UCSD-AML1 (cell line): ENCODE results near the gene BAHCC1.
"Not testable (repeated sequence)": the region's sequence is repeated elsewhere in the genome, so short reads cannot be mapped to it uniquely, and the experiment has no call there.

Source experiments
- DNase-seq: peaks from one replicate; lab custom pipeline; 2025; ENCODE audit not compliant: unreplicated experiment; lab: John Stamatoyannopoulos, UW

Gene BAHCC1

DNA sequence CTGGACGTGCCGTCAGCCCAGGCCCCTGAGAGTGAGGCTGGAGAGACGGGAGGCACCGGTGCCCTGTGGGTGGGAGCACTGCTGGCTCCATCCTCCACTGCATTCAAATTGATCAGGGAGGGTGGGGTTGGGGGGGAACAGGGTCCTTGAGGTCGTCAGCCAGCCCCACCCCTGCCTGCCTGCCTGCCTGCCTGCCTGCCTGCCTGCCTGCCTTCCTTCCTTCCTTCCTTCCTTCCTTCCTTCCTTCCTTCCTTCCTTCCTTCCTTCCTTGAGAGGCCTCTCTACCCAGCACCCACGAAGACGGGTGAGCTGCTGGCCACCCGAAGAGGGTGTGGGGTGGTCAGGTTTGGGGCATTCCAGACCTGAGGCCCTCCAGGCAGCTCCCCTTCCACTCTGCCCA, 16.0 kb downstream of the BAHCC1 start:
- no peak for DNase-seq

DNA sequence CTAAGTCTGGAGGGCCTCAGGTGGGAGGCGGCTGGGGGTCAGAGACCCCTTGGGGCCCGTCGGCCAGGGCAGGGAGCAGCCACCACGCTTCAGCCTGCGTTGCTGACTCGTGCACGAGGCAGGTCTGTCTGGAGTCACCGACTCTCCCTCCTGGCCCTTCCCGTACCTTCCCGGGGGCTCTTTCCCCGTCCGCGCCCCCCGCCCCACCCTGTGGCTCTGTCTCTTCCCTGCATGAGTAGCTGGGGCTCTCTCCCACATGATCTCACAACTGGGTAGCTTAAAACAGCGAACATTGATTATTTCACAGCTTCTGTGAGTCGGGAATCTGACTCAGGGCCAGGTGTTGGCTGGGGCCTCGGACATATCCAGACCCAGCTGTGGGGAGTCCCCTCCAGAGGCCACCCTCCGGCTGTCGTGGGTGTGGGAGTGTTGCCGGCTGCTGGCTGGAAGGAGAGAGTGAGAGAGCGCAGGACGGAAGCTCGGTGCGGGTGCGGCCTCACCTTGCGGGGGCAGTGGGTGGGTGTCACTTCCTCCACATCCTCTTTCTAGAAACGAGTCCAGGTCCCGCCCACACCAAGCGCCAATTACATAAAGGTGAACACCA, 17.3 kb downstream of the BAHCC1 start:
- DNase-seq = peak; percentile 76

DNA sequence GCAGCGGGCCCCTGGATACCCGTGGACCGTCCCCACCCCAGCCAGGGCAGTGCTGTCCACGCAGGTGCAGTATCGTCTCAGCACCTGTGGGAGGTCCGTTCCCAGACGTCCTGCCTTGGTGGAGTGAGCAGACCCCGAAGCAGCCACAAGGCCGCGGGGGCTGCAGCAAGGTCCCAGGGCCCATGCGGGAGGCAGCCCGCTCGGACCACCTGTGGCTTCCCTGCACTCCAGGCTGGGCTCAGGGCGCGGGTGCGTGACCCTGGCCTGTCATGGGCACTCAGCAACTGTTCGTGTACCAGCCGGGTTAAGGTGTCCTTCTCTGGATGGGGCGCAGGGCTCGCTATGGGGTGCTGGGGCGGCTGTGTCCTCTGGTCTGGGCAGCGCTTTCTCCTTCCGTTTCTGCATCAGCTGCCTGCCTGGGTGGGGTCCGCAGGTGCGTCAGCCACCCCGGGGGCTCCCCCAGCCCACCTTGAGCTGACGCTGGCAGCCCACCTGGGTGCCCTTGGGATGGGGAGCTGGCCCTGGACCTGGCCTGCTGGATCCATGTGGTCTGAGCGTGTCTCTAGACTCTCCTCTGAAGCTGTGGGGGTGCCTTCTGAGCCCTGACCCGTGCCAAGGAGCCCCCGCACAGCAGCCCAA, 18.4 kb downstream of the BAHCC1 start:
- no peak for DNase-seq

DNA sequence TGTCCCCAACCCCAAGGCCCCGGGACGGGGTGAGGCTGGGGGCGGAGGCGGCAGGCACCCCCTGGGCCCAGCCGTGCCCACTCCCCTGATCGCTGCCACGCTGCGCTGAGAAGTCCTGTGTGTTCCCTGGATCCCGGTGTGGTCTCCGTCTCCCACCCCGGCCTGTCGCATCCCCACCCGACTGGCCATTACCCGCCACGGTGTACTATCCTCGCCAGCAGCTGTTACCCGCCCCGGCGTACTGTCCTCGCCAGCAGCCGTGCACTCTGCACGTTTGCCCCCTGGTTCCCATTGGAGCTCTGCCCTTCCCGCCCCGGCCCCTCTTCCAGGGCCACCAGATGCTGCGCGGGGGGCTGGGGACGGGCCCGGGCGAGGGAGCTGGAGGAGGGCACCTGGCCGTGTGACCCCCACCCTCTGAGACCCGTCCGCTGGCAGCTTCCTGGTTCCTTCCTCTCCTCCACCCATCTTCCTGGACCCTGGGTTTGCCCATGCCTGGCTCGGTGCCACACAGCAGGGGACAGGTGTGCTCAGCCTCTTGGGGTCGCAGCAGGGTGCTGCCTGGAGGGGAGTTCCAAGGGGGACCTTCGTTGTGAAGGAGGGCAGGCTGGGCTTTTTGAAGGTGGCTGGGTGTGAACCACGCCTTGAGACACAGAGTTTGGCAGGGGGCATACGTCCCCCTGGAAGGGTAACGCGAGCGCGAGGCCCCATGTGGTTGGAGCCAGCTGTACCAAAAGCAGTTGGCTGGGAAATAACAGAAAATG, 19.7 kb downstream of the BAHCC1 start:
- DNase-seq = no peak

DNA sequence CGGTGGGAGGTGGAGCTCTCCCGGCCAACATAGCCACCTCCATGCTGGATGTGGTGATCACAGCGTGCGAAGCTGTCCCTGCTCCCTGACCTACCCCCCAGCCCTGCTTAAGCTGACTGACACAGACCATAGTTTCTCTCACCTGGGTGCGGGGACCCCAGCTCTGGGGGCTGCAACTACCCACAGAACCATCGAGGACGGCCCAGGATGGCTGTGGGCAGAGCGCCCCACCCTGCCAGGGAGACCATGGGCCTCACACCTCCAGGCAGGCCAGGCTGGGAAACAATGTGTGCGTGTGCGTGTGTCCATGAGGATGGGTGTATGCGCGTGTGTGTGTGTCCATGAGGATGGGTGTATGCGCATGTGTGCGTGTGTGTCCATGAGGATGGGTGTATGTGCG, 20.4 kb downstream of the BAHCC1 start:
- DNase-seq = no peak

DNA sequence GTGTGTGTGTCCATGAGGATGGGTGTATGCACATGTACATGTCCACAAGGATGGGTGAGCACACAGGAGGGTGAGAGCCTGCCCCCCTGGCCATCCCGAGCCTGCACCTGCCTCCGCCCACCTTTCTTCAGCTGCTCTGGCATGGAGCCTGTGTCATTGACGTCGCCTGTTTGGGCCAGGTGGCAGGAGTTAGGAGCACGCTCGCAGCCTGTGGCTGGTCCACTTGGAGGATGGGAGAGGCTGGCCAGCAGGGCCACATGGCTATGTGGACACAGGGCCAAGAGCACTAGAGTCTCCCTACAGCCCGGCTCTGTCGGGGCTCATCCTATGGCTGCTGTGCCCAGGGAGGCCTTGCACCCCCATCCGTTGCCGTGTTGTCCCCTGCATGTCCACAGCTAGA, 21.4 kb downstream of the BAHCC1 start:
- DNase-seq = no peak

DNA sequence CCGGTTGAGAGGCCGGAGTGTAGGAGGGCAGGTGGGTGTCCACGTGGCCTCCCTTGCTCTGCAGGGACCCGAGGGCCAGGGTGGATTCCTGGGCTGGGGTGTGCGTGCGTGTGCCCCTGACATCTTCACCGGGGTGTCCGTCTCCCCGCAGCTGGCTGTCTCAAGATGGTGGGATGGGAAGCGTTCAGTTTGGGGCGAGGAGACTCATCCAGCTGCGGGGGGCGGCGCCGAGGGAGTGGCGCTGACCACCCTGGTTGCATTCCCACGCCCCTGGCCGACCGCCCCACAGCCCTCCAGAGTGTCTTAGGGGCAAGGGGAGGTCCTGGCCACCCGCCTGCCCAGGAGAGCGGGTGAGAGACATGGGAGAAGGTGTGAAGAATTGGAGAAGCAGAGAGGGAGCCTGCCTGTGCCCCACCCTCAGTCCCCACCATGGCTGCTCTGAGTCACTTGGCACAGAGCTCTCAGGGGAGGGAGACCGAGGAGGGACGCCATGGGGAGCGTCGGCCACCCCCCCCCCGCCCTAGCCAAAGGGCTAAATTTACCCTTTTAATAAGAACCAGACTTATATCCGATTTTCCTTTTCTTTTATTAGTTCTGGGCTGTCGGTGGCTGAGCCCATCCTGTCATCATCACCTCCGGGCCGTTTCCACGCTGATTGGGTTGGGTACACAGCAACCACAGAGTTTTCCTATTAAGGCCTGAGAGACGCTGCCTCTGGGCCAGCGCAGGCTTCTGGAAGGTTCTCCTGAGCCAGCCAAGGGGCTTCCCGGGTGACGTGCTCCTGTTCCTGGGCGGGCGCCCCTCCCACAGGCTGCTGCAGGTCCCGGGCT, 22.0 kb downstream of the BAHCC1 start:
- no peak for DNase-seq

DNA sequence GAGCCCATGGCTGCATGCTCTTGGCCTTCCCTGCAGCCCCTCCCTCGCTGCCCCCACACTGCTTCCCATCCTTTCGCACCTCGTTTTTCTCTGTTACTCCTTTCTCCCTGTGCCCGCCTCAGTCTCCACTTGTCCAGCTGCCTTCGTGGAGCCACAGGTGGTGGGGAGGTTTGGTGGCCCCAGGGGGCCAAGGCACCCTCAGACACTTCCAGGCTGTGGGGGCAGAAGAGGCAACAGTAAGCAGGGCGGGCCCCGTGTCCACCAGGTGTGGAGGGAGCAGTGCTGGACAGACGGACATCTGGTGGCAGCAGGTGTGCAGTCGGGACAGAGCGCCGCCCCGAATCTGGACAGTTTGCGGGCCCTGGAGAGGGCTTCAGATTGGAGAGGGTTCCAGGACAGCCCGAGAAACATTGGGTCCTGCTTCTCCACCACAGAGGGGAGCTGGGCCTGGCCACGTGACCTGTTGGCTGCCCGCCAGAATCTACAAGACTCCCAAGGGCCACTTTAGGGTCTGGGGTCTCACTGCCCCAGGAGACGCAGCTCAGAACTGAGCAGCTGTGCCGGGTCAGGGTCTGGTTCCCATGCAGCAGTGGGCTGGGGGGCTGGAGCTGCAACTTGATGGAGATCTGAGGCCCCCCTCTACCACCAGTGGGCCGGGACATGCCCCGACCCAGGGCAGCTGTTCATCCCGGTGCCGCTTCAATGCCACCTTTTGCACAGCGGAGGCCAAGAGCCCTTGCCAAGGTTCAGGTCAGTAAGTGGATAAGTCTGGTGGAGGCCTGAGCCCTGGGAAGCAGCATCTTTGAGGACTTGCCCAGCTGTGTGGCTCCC, 22.8 kb downstream of the BAHCC1 start:
- DNase-seq = no peak

DNA sequence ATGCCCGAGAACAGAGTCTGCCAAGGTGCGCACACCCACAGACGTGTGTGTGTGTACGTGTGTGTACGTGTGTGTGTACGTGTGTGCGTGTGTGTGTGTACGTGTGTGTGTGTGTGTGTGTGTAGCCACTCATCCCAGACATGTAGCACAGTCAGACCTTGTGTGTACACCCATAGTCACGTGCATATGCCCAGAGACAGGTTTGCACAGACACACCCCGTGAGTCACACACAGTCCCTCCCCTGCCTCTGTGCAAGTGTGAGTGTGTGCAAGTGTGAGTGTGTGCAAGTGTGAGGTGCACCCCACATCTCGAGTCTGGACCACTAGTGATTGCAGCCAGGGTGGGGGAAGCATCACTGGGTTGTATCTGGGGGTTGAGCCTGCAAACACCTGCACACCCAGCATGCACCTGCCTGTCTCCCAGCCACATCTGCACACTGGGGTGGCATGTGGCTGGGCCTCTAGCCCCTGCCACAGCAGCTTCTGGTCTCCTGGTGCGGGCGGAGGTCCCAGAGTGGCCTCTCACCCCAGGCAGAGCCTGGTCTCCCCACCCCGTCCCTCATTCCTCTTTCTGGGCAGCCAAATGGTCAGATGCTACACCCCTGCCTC, 23.6 kb downstream of the BAHCC1 start:
- DNase-seq = no peak

DNA sequence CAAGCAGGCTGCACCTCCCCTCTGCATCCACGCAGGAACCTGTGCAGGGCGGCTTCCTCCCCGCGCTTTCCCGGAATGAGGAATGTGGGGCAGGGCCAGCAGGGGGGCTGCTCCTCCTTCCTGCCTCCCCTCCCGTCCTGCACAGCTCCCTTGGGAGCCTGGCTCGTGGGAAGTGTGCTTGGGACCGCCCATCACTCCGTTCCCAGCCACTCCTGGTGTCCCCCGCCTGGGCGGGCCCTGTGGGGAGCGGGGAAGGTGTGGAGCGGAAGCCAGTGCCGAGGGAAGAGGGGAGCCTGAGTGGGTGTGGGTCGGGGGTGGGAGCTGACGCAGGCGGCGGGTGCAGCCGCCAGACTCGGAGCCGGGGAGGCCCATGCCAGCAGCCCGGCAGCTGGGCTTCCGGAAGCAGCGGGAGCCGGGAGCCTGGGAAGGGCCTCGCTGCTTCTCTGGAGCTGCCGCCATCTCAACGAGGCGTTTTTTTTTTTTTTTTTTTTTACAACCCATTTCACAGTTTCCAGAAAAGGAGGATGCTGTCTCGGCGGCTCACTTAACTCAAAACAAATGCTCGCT, 24.1 kb downstream of the BAHCC1 start:
- no peak for DNase-seq

DNA sequence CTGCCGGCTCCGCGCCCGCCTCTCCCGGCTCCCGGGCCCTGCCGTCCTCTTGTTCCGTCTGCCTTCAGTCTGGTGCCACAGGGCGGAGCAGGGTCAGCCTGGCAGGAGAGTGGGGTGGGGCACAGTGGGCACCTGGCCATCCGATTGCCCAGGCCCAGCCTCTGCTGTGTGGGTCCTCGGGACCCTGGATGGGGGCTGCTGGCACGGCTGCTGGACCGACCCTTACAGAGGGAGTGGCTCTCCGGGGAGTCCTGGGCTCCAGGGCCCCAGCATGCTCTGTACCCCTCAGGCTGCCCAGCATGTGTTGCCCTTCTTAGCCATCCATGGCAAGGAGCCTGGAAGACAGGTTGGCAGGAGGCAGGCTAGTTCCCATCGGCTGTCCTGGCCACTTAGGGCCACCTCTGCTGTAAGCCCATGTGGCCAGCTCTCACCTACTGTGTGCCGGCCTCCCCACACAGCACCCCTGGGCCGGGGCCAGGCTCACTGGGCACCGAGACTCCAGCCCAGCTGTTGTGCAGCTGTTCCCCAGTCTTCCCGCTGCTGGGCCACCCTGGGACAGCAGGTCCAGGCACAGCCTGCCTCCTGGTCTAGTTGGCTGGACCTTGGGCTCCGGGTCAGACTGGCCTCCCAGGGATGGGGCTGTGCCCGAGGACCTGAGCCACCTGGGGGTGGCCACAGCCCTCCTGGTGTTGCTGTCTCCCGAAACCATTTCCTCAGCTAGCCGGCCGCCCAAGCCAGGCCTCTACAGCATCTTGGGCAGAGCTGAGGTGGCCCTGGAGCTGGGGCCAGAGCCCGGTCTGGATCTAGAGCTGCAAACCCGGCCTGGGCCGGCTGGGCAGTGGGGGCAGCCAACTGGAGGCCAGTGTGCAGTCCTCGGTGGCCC, 24.9 kb downstream of the BAHCC1 start:
- DNase-seq = no peak

DNA sequence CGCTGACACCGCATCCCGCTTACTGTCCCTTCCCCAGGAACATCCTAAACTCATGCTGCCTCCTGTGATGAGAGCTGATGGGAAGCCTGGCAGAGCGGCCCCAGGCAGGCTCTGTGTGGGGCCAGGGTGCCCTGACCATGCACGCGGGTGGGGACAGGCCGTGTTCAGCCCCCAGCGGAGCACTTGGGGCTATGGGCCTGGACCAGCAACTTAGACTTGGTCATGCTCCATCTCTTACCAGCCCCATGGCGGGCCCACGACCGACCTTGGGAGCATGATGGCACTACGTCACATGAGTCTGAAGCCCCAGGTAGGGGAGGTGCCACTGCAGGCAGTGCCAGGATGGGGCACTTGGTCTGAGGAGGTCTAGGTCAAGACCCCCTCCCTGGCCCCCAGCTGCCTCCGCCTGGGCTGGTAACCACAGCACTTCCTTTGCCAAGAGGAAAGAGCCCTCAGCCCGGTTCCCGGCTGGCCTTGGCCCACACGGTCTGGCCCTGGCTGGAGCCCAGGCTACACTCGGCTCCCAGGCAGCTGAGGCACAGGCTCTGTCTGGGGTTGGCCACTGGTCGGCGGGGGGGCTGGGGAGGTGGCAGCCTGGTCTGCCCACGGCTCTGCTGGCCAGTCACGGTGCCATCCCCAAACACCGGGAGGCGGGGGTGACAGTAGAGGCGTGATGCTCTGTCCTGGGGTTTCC, 25.7 kb downstream of the BAHCC1 start:
- DNase-seq = peak; percentile 36

DNA sequence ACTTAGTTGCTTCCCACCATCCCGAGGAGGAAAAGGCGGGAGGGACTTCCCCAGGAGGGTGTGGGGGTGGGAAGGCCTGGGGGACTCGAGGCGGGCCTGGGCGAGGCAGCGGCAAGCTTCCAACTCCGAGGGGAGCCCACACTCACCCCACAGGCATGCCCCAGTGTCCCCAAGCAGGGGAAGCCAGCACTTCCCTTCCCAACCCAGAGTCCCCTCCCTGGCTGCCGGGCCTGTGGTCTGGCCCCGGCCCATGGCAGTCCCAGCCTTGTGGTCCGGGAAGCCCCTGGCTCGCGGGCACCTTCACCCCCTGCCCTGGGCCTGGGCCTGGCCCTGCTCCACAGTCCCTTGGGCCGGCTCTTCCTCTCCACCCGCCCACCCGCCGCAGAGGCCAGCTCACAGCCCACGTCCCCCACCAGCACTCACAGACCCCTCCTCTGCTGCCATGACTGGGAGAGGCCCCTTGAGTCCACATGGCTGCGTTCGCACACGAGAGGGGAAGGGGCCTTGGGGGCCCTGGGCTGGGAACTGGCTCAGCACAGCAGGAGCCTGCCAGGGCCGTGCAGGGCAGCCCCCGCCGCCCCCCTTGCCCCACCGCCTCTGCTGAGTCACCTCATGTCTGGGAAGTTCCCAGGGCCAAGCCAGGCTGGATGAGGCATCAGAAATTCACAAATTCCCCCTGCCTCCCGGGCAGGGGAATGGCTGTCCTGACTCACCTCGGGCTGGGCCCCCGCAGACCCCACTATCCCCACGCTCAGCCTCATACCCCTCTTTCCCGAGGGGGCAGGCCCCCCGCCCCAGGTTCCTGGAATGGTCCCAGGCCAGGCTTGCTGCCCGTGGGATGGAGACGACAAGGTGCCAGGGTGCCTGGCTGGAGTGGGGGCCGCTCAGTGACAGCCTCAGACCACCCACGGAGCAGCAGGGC, 27.8 kb downstream of the BAHCC1 start:
- DNase-seq = peak; percentile 68

DNA sequence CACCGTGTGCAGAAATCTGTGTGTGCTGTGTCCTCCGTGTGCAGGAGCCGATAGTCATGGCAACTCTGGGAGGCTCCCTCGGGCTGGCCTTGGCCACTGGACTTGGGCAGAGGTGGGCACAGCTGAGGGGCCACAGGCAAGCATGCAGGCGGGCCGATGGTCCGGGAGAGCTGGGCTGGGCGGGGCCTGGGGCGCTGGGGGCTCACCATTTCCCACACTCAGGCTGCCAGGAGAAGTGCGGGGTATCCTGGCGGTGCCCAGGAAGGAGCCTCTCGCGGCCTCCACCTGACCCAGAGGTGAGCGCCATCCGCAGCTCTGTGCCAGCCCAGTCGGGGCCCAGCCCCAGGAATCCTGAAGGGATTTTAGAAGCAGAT, 28.4 kb downstream of the BAHCC1 start:
- DNase-seq = no peak

DNA sequence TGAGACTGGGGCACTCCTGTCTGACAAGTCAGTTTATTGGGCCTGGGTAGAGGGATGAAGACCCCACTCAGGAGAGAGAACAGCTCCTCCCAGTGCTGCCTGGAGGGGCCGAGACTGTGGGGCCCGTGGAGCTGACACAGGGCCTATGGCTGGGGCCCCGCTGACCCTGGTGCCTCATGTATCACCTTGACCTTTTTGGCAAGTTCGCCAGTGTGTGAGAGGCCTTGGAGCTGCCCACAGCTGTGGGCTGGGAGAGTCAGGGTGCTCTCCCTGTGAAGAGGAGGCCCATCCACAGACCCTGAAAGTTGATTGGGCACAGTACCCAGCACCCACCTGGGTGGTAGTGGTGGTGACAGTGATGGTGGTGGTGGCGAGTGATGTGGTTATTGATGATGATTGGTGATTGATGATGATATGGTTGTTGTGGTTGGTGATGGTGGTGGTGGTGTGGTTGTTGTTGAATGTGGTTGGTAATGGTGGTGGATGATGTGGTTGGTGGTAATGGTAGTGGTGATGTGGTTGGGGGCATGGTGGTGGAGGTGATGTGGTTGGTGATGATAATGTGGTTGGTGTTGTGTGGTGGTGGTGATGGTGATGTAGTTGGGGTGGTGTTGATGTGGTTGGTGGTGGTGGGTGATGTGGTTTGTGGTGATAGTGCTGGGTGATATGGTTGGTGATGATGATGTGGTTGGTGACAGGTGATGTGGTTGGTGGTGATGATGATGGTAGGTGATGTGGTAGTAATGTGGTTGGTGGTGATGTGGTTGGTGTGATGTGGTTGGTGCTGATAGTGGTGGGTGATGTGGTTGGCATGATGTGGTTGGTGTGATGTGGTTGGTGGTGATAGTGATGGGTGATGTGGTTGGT, 29.1 kb downstream of the BAHCC1 start:
- DNase-seq = no peak

DNA sequence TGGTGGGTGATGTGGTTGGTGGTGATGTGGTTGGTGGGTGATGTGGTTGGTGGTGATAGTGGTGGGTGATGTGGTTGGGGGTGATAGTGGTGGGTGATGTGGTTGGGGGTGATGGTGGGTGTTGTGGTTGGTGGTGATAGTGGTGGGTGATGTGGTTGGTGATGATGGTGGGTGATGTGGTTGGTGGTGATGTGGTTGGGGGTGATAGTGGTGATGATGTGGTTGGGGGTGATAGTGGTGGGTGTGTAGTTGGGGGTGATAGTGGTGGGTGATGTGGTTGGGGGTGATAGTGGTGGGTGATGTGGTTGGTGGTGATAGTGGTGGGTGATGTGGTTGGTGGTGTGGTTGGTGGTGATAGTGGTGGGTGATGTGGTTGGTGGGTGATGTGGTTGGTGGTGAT, 29.8 kb downstream of the BAHCC1 start:
- DNase-seq = not testable (repeated sequence)
